GM12878 (cell line): ENCODE results near the gene RAB43. TPM values are rescaled to one million over a fixed set of nuclear protein-coding genes. Genes with fewer than 3 reads are reported as not detected.

Experiments
- ATAC-seq: fragments of 200-7000 bp; cut with Tn5 transposase; 3 replicates; pipeline ENCODE4 v1.9.1; 2020; ENCODE audit warnings: mild to moderate bottlenecking, moderate library complexity
- BruUV-seq: library from RNA; stranded (reverse); fragments of 400-500 nt; replicated peaks from 2 replicates; lab custom pipeline; 2021; lab: Mats Ljungman, UMichigan
- CTCF ChIA-PET: fragments of 300-600 bp; sonication (Branson Sonifier 250); formaldehyde crosslinking; extraction: SDS; loops from one replicate; lab custom pipeline; 2021; ENCODE audit warnings: inconsistent platforms; lab: Yijun Ruan, JAX
- POLR2A ChIA-PET: fragments of 350-600 bp; formaldehyde crosslinking; extraction: SDS; loops from one replicate; lab custom pipeline; 2021; ENCODE audit warnings: inconsistent platforms; lab: Charles Lee
- RAD21 ChIA-PET: fragments of 300-600 bp; sonication (Branson Sonifier 250); formaldehyde crosslinking; loops from one replicate; lab custom pipeline; 2023; ENCODE audit warnings: antibody characterized with exemption; ENCODE audit not compliant: unreplicated experiment; lab: Charles Lee
- SMC1A ChIA-PET: fragments of 300-600 bp; sonication (Branson Sonifier 250); formaldehyde crosslinking; loops from one replicate; lab custom pipeline; 2023; ENCODE audit not compliant: unreplicated experiment, uncharacterized antibody; lab: Charles Lee
- DNase-seq: peaks from one replicate; pipeline ENCODE4 v3.0.0-alpha.2; 2011; ENCODE audit warnings: low read depth, low spot score
- FAIRE-seq: peaks from 3 replicates; lab custom pipeline; 2011; peaks lifted over from hg19 to GRCh38; lab: Jason Lieb, UNC
- H2AFZ ChIP-seq: 2 replicates; pipeline ENCODE4 v1.6.0; 2011; ENCODE audit warnings: low read depth, low read length, control low read depth; ENCODE audit not compliant: control insufficient read depth
- H3K27ac ChIP-seq: 2 replicates; pipeline ENCODE4 v1.5.1; 2011; ENCODE audit warnings: control low read depth; ENCODE audit not compliant: control insufficient read depth, insufficient read depth
- H3K27me3 ChIP-seq, 2 experiments: replicated peaks in 1 of 2; 2 replicates each; pipeline versions ENCODE4 v1.6.0 to v1.6.1; 2011; ENCODE audit warnings: low read length in 1 of 2; ENCODE audit not compliant: control insufficient read depth in 2 of 2, insufficient read depth in 2 of 2
- H3K36me3 ChIP-seq, 2 experiments: 2 replicates each; pipeline ENCODE4 v1.5.1; 2011; ENCODE audit warnings: low read length in 1 of 2; ENCODE audit not compliant: control insufficient read depth in 2 of 2, insufficient read depth in 2 of 2
- H3K4me1 ChIP-seq: 2 replicates; pipeline ENCODE4 v1.6.1; 2011; ENCODE audit warnings: mild to moderate bottlenecking, low read length, moderate library complexity, mixed read lengths; ENCODE audit not compliant: control insufficient read depth, insufficient read depth
- H3K4me2 ChIP-seq: 2 replicates; pipeline ENCODE4 v1.6.0; 2011; ENCODE audit warnings: control low read depth; ENCODE audit not compliant: control insufficient read depth, insufficient read depth
- H3K4me3 ChIP-seq: fragments of 200-600 bp; sonication (generic); 2 replicates; pipeline ENCODE4 v1.5.1; 2016
- H3K79me2 ChIP-seq: 2 replicates; pipeline ENCODE4 v1.6.0; 2011; ENCODE audit warnings: low read length; ENCODE audit not compliant: control insufficient read depth, insufficient read depth
- H3K9ac ChIP-seq: 2 replicates; pipeline ENCODE4 v1.8.0; 2011; ENCODE audit warnings: low read length, control low read depth, mixed read lengths; ENCODE audit not compliant: control insufficient read depth, insufficient read depth
- H3K9me3 ChIP-seq: replicated peaks from 3 replicates; pipeline ENCODE4 v1.5.1; 2011; ENCODE audit warnings: mild to moderate bottlenecking, low read length; ENCODE audit not compliant: control insufficient read depth, insufficient read depth
- H4K20me1 ChIP-seq: 2 replicates; pipeline ENCODE4 v1.6.0; 2011; ENCODE audit not compliant: control insufficient read depth, insufficient read depth
- MTA2 ChIP-seq: fragments of 450-650 bp; IDR thresholded peaks from 2 replicates; pipeline ENCODE4 v1.6.1; 2016; ENCODE audit warnings: low read depth, mild to moderate bottlenecking, moderate library complexity
- POLR2AphosphoS5 ChIP-seq: IDR thresholded peaks from 2 replicates; pipeline ENCODE4 v1.6.1; 2011; ENCODE audit warnings: mild to moderate bottlenecking, low read length, inconsistent platforms
- RAD51 ChIP-seq: fragments of 450-650 bp; IDR thresholded peaks from 2 replicates; pipeline ENCODE4 v1.6.1; 2016; ENCODE audit warnings: moderate library complexity, mild to moderate bottlenecking, inconsistent platforms
- ZNF622 ChIP-seq: fragments of 450-650 bp; IDR thresholded peaks from 2 replicates; pipeline ENCODE4 v1.6.1; 2017; ENCODE audit warnings: mild to moderate bottlenecking, inconsistent platforms
- WGBS: methylation state at CpG from one replicate; pipeline ENCODE4 v1.1.6; 2016; ENCODE audit warnings: low lambda C conversion rate; ENCODE audit not compliant: insufficient replicate concordance, insufficient coverage; ENCODE audit errors: missing lambda C conversion rate; 5-methylcytosine and 5-hydroxymethylcytosine counted together
- in situ Hi-C: fragments of 300-500 bp; cut with MboI; formaldehyde crosslinking; loops from 9 replicates; pipeline ENCODE4 v1.14.3; 2018; ENCODE audit warnings: mixed read lengths
- intact Hi-C: fragments of 100-400 bp; cut with micrococcal nuclease; formaldehyde crosslinking; loops from one replicate; pipeline ENCODE4 v1.14.2; 2022; ENCODE audit not compliant: unreplicated experiment
- polyA plus RNA-seq, 11 experiments: library from polyadenylated mRNA; depleted of rRNA in 4 of 11; unstranded in 6 of 11; stranded (reverse) in 5 of 11; fragments of >200 nt; fragmentation: Nextera tagmentation in 4 of 11; fragmentation: Illumina TruSeq in 1 of 11; extraction: Ambion mirVana in 4 of 11; extraction: Trizol in 1 of 11; gene quantifications; 1 replicate in 1 of 11; 2 replicates in 10 of 11; pipeline versions ENCODE4 v1.2.1 to v1.2.3, GENCODE V29; 2011 to 2016; ENCODE audit warnings: inconsistent platforms in 2 of 11, missing spikeins in 2 of 11, low read depth in 1 of 11
- total RNA-seq, 4 experiments: library from RNA; depleted of rRNA in 3 of 4; stranded (reverse); fragments of >200 nt in 3 of 4; fragmentation: Illumina TruSeq in 1 of 4; extraction: Trizol in 1 of 4; gene quantifications; 2 replicates each; pipeline versions ENCODE4 v1.2.1 to v1.2.3, GENCODE V29; 2013 to 2021
- TF ChIP-seq, protein P1 (sequence below), 3 experiments: IDR thresholded peaks in 2 of 3; conservative IDR thresholded peaks in 1 of 3; 2 replicates each; pipeline ENCODE4 v1.5.1; 2011; ENCODE audit warnings: low read depth in 3 of 3, low read length in 3 of 3, mild to moderate bottlenecking in 3 of 3, control low read depth in 2 of 3, moderate library complexity in 2 of 3, inconsistent platforms in 1 of 3, mixed read lengths in 1 of 3; ENCODE audit not compliant: control insufficient read depth in 2 of 3, insufficient read depth in 1 of 3; ENCODE audit errors: extremely low read depth in 1 of 3

RAB43 gene
- total and polyA plus RNA-seq, 10 of the 15 experiments (the other 5 are each of a cell fraction or from before 2014, with no cell fraction given) = 0.08 to 14.0 (median 4.0) TPM

DNA sequence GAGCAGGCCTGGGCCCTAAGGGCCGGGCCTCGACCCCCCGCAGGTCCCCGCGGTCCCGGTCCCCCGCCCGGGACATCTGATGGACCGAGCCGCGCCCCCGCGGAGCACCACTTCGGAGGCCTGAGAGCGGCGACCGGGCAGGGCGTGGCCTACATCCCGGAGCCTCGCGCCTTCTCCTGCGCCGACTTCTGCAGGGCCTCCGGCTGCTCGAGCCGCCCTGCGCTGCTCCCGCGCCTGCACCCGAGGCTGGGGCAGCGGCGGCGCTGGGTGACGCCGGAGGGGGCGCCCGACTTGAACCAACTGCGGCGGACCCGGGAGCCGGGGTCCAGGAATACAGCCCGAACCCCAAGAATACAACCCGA is 75.9 kb downstream of the RAB43 start:
- no TSS peak for BruUV-seq
- WGBS = 71% methylated on average over 43 of the region's 43 CpGs
- H2AFZ ChIP-seq = no peak overlapping the region
- no peaks in the 10 kb centered on the region for H3K4me1 ChIP-seq
- H3K27ac ChIP-seq = no peak overlapping the region
- DNase-seq (no peak), FAIRE-seq (no peak)
- H3K9ac ChIP-seq = no peak overlapping the region
- RAD21 ChIA-PET = no interaction called here
- no peaks in the 10 kb centered on the region for H3K36me3 ChIP-seq
- TF ChIP-seq, protein P1, sequence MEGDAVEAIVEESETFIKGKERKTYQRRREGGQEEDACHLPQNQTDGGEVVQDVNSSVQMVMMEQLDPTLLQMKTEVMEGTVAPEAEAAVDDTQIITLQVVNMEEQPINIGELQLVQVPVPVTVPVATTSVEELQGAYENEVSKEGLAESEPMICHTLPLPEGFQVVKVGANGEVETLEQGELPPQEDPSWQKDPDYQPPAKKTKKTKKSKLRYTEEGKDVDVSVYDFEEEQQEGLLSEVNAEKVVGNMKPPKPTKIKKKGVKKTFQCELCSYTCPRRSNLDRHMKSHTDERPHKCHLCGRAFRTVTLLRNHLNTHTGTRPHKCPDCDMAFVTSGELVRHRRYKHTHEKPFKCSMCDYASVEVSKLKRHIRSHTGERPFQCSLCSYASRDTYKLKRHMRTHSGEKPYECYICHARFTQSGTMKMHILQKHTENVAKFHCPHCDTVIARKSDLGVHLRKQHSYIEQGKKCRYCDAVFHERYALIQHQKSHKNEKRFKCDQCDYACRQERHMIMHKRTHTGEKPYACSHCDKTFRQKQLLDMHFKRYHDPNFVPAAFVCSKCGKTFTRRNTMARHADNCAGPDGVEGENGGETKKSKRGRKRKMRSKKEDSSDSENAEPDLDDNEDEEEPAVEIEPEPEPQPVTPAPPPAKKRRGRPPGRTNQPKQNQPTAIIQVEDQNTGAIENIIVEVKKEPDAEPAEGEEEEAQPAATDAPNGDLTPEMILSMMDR (IDR thresholded peaks at IDR 0.05 in 2 of 3, conservative IDR thresholded peaks at IDR 0.05 in 1 of 3; ENCODE audit: control insufficient read depth in 2 of 3, extremely low read depth in 1 of 3, insufficient read depth in 1 of 3, low read depth in 3 of 3, low read length in 3 of 3) = no peak
- TF ChIP-seq POLR2AphosphoS5 (no peak), RAD51 (no peak), MTA2 (no peak), ZNF622 (no peak)
- TF ChIP-seq, all 136 proteins: peak for 0
- Histone ChIP-seq H4K20me1 (no peaks in the 10 kb centered on the region), H3K4me2 (no peak overlapping the region), H3K9me3 (no peaks in the 10 kb centered on the region; the same call in 2 of the 3 replicates), H3K27me3 (no peaks in the 10 kb centered on the region), H3K4me3 (no peak overlapping the region), H3K79me2 (no peaks in the 10 kb centered on the region)
- POLR2A ChIA-PET = no interaction called here
- in situ Hi-C loops = no loop called here
- intact Hi-C loops = no loop called here
- CTCF ChIA-PET = no interaction called here
- no peak for ATAC-seq
- SMC1A ChIA-PET = no interaction called here
